ENCODE measurements around the gene PCTP. TPM values are rescaled to one million over a fixed set of nuclear protein-coding genes. Genes with fewer than 3 reads are reported as not detected.

The PCTP gene
- total RNA-seq, 5 donors from 2014 or later (not counting 1 experiment from before 2014, with no cell fraction given): 2.8 to 3.6 (median 3.3) TPM

- Histone ChIP-seq H3K4me1 (ENCODE audit: control insufficient read depth in 1 of 2, extremely low read depth in 1 of 2, insufficient read depth in 2 of 2, low read length in 2 of 2) (no peaks in the 10 kb centered on the region), H3K4me3 (ENCODE audit: control insufficient read depth in 1 of 2, extremely low read depth in 1 of 2, low read length in 1 of 2) (no peak overlapping the region), H3K36me3 (ENCODE audit: control insufficient read depth in 2 of 2, extremely low read depth in 1 of 2, insufficient read depth in 1 of 2, low read length in 1 of 2) (no peaks in the 10 kb centered on the region), H3K27me3 (replicated peaks in 1 of 2; ENCODE audit: control insufficient read depth in 2 of 2, extremely low read depth in 1 of 2, insufficient read depth in 2 of 2, low read length in 1 of 2) (peaks cover 0 to 3% of the 10 kb centered on the region in 2 experiments), H3K27ac (ENCODE audit: low read length) (no peak overlapping the region), H3K9me3 (no peaks in the 10 kb centered on the region)
- H3K27ac Mint-ChIP-seq: no peak overlapping the region
- peaks cover 10% of the 10 kb centered on the region in 2 donors for H3K27me3 Mint-ChIP-seq
- H3K9me3 Mint-ChIP-seq: no peaks in the 10 kb centered on the region
- WGBS (ENCODE audit: insufficient coverage): 61% methylated on average over 2 of the region's 10 CpGs
- no peak for DNase-seq
- H3K4me3 Mint-ChIP-seq: no peak overlapping the region
- POLR2A ChIA-PET: no interaction called here
- no peak for ATAC-seq (replicated peaks in 1 of 4)
- H3K36me3 Mint-ChIP-seq: no peaks in the 10 kb centered on the region
- peaks cover 0 to 2% (median 0%) of the 10 kb centered on the region in 3 donors for H3K4me1 Mint-ChIP-seq
- CTCF ChIA-PET: no interaction called here
Observed at GRCh38 chr17:55740511-55741355, 10.1 kb upstream of the PCTP start.

GRCh38 chr17:55741356-55741700, 9.5 kb upstream of the PCTP start:
- Histone ChIP-seq H3K9me3 (no peaks in the 10 kb centered on the region), H3K36me3 (ENCODE audit: control insufficient read depth in 2 of 2, extremely low read depth in 1 of 2, insufficient read depth in 1 of 2, low read length in 1 of 2) (no peaks in the 10 kb centered on the region), H3K4me1 (ENCODE audit: control insufficient read depth in 1 of 2, extremely low read depth in 1 of 2, insufficient read depth in 2 of 2, low read length in 2 of 2) (no peaks in the 10 kb centered on the region), H3K4me3 (ENCODE audit: control insufficient read depth in 1 of 2, extremely low read depth in 1 of 2, low read length in 1 of 2) (no peak overlapping the region), H3K27me3 (replicated peaks in 1 of 2; ENCODE audit: control insufficient read depth in 2 of 2, extremely low read depth in 1 of 2, insufficient read depth in 2 of 2, low read length in 1 of 2) (peaks cover 0 to 3% of the 10 kb centered on the region in 2 experiments), H3K27ac (ENCODE audit: low read length) (no peak overlapping the region)
- WGBS (ENCODE audit: insufficient coverage): no CpG with 5 or more reads among the region's 3 CpGs
- DNase-seq: no peak
- H3K4me3 Mint-ChIP-seq: no peak overlapping the region
- no peaks in the 10 kb centered on the region for H3K9me3 Mint-ChIP-seq
- H3K36me3 Mint-ChIP-seq: no peaks in the 10 kb centered on the region
- H3K27ac Mint-ChIP-seq: no peak overlapping the region
- ATAC-seq (replicated peaks in 1 of 4): no peak
- peaks cover 0 to 2% (median 0%) of the 10 kb centered on the region in 3 donors for H3K4me1 Mint-ChIP-seq
- ChIA-PET POLR2A (no interaction called here), CTCF (no interaction called here)
- peaks cover 14% of the 10 kb centered on the region in 2 donors for H3K27me3 Mint-ChIP-seq

- CTCF ChIA-PET: interaction anchor here (0.5 to 0.6 kb wide), 2 partner anchors 8 to 229 kb away, joined by 3 read pairs; no protein-coding TSS in a partner anchor
- Histone ChIP-seq H3K27me3 (replicated peaks in 1 of 2; ENCODE audit: control insufficient read depth in 2 of 2, extremely low read depth in 1 of 2, insufficient read depth in 2 of 2, low read length in 1 of 2) (peaks cover 0 to 6% of the 10 kb centered on the region in 2 experiments), H3K27ac (ENCODE audit: low read length) (no peak overlapping the region), H3K4me3 (ENCODE audit: control insufficient read depth in 1 of 2, extremely low read depth in 1 of 2, low read length in 1 of 2) (no peak overlapping the region), H3K9me3 (no peaks in the 10 kb centered on the region), H3K36me3 (ENCODE audit: control insufficient read depth in 2 of 2, extremely low read depth in 1 of 2, insufficient read depth in 1 of 2, low read length in 1 of 2) (no peaks in the 10 kb centered on the region), H3K4me1 (ENCODE audit: control insufficient read depth in 1 of 2, extremely low read depth in 1 of 2, insufficient read depth in 2 of 2, low read length in 2 of 2) (no peaks in the 10 kb centered on the region)
- Mint-ChIP-seq H3K4me3 (no peak overlapping the region), H3K4me1 (peaks cover 0 to 2% (median 0%) of the 10 kb centered on the region in 3 donors), H3K36me3 (no peaks in the 10 kb centered on the region), H3K27me3 (peaks cover 16 to 20% of the 10 kb centered on the region in 2 donors), H3K27ac (no peak overlapping the region), H3K9me3 (no peaks in the 10 kb centered on the region)
- POLR2A ChIA-PET: interaction anchor here in 1 of 2 donors (0.6 kb wide), 1 partner anchor 9 kb away, joined by 3 read pairs; the partner anchor contains the start of gene PCTP
- ATAC-seq (replicated peaks in 1 of 4) (no peak), DNase-seq (no peak)
- WGBS (ENCODE audit: insufficient coverage): 100% methylated on average over 1 of the region's 12 CpGs
Observed at GRCh38 chr17:55742272-55743102, 8.4 kb upstream of the PCTP start.

DNA sequence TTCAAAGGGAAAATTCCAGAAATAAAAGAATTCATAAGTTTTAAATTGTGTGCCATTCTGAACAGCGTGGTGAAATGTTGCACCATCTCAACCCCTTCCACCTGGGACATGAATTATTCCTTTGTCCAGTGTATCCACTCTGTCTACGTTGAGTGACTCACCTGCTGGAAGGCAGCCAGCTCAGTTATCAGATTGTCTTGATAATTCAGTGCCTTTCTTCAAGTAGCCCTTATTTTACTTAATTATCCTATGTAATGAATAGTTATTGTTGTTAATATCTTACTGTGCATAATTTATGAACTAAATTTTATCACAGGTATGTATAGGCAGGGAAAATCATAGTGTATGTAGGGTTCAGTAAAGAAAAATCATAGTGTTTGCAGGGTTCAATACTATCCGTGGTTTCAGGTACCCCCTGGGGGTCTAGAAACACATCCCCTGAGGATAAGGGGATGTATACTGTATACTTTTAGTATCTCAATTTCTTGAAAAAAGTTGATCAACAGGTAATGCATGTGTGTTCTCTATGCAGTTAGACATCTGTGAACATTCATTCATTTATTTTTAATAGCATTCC, 7.7 kb upstream of the PCTP start:
- Mint-ChIP-seq H3K27me3 (peaks cover 18 to 25% of the 10 kb centered on the region in 2 donors), H3K4me1 (peaks cover 0 to 2% (median 0%) of the 10 kb centered on the region in 3 donors), H3K36me3 (no peaks in the 10 kb centered on the region)

GRCh38 chr17:55745258-55745657, 5.6 kb upstream of the PCTP start:
- no peak for ATAC-seq (replicated peaks in 1 of 4)
- ChIA-PET CTCF (no interaction called here), POLR2A (no interaction called here)
- Mint-ChIP-seq H3K4me1 (peaks cover under 1 to 2% (median 2%) of the 10 kb centered on the region in 3 donors), H3K27ac (no peak overlapping the region), H3K27me3 (peaks cover 21 to 33% of the 10 kb centered on the region in 2 donors), H3K4me3 (no peak overlapping the region), H3K36me3 (no peaks in the 10 kb centered on the region), H3K9me3 (no peaks in the 10 kb centered on the region)
- Histone ChIP-seq H3K4me3 (ENCODE audit: control insufficient read depth in 1 of 2, extremely low read depth in 1 of 2, low read length in 1 of 2) (no peak overlapping the region), H3K9me3 (no peaks in the 10 kb centered on the region), H3K27ac (ENCODE audit: low read length) (no peak overlapping the region), H3K4me1 (ENCODE audit: control insufficient read depth in 1 of 2, extremely low read depth in 1 of 2, insufficient read depth in 2 of 2, low read length in 2 of 2) (no peaks in the 10 kb centered on the region), H3K27me3 (replicated peaks in 1 of 2; ENCODE audit: control insufficient read depth in 2 of 2, extremely low read depth in 1 of 2, insufficient read depth in 2 of 2, low read length in 1 of 2) (peaks cover 0 to 2% of the 10 kb centered on the region in 2 experiments), H3K36me3 (ENCODE audit: control insufficient read depth in 2 of 2, extremely low read depth in 1 of 2, insufficient read depth in 1 of 2, low read length in 1 of 2) (no peaks in the 10 kb centered on the region)
- no peak for DNase-seq
- no CpG with 5 or more reads among the region's 1 CpG for WGBS (ENCODE audit: insufficient coverage)

More for the DNA sequence above, 7.7 kb upstream of the PCTP start:
- WGBS (ENCODE audit: insufficient coverage): 65% methylated on average over 2 of the region's 3 CpGs
- Mint-ChIP-seq H3K4me3 (no peak overlapping the region), H3K27ac (no peak overlapping the region), H3K9me3 (no peaks in the 10 kb centered on the region)
- DNase-seq (no peak), ATAC-seq (replicated peaks in 1 of 4) (no peak)
- Histone ChIP-seq H3K27me3 (replicated peaks in 1 of 2; ENCODE audit: control insufficient read depth in 2 of 2, extremely low read depth in 1 of 2, insufficient read depth in 2 of 2, low read length in 1 of 2) (peaks cover 0 to 2% of the 10 kb centered on the region in 2 experiments), H3K27ac (ENCODE audit: low read length) (no peak overlapping the region), H3K36me3 (ENCODE audit: control insufficient read depth in 2 of 2, extremely low read depth in 1 of 2, insufficient read depth in 1 of 2, low read length in 1 of 2) (no peaks in the 10 kb centered on the region), H3K4me3 (ENCODE audit: control insufficient read depth in 1 of 2, extremely low read depth in 1 of 2, low read length in 1 of 2) (no peak overlapping the region), H3K4me1 (ENCODE audit: control insufficient read depth in 1 of 2, extremely low read depth in 1 of 2, insufficient read depth in 2 of 2, low read length in 2 of 2) (no peaks in the 10 kb centered on the region), H3K9me3 (no peaks in the 10 kb centered on the region)
- CTCF ChIA-PET: no interaction called here
- POLR2A ChIA-PET: no interaction called here

DNA sequence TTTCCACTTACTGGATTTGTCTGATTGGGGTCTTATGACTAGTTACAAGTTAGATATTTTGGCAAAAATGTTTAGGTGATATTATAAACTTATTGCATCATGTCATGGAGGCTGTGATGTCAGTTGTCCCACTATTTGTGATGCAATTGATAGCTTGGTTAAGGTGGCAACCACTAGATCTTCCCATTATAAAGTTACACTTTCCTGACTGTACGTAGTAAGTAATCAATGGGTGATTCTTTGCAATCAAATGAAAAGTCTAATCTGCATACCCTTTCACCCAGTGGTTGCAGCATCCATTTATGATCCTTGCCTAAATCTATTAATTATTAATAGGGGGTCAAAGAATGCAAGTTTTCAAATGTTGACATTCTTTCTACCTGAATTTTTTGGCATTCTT, 4.4 kb upstream of the PCTP start:
- Mint-ChIP-seq H3K27me3 (peaks cover 21 to 33% of the 10 kb centered on the region in 2 donors), H3K4me3 (no peak overlapping the region), H3K9me3 (no peaks in the 10 kb centered on the region), H3K27ac (no peak overlapping the region), H3K36me3 (no peaks in the 10 kb centered on the region), H3K4me1 (peaks cover 10 to 13% (median 11%) of the 10 kb centered on the region in 3 donors)
- no peak for ATAC-seq (replicated peaks in 1 of 4)
- ChIA-PET CTCF (no interaction called here), POLR2A (no interaction called here)
- Histone ChIP-seq H3K27me3 (replicated peaks in 1 of 2; ENCODE audit: control insufficient read depth in 2 of 2, extremely low read depth in 1 of 2, insufficient read depth in 2 of 2, low read length in 1 of 2) (peaks cover 0 to 2% of the 10 kb centered on the region in 2 experiments), H3K27ac (ENCODE audit: low read length) (no peak overlapping the region), H3K4me1 (ENCODE audit: control insufficient read depth in 1 of 2, extremely low read depth in 1 of 2, insufficient read depth in 2 of 2, low read length in 2 of 2) (peaks cover 3 to 10% of the 10 kb centered on the region in 2 experiments), H3K9me3 (no peaks in the 10 kb centered on the region), H3K36me3 (ENCODE audit: control insufficient read depth in 2 of 2, extremely low read depth in 1 of 2, insufficient read depth in 1 of 2, low read length in 1 of 2) (no peaks in the 10 kb centered on the region), H3K4me3 (ENCODE audit: control insufficient read depth in 1 of 2, extremely low read depth in 1 of 2, low read length in 1 of 2) (no peak overlapping the region)
- no peak for DNase-seq
- no CpG with 5 or more reads among the region's 1 CpG for WGBS (ENCODE audit: insufficient coverage)

Measured in T-cell (primary cell).